ENCODE data around the gene HLX.

The HLX gene

GRCh38 chr1:220873868-220874655, 5.2 kb upstream of the HLX start:
- Histone ChIP-seq H3K36me3 (no peaks in the 10 kb centered on the region), H3K4me3 (ENCODE audit: low read depth, low read length) (no peak overlapping the region), H3K27ac (no peak overlapping the region), H3K27me3 (ENCODE audit: insufficient read depth, low read depth, severe bottlenecking) (no peaks in the 10 kb centered on the region), H3K9me3 (ENCODE audit: severe bottlenecking) (no peaks in the 10 kb centered on the region)
- DNase-seq, result peak; percentile 69
- TF ChIP-seq, protein P1, sequence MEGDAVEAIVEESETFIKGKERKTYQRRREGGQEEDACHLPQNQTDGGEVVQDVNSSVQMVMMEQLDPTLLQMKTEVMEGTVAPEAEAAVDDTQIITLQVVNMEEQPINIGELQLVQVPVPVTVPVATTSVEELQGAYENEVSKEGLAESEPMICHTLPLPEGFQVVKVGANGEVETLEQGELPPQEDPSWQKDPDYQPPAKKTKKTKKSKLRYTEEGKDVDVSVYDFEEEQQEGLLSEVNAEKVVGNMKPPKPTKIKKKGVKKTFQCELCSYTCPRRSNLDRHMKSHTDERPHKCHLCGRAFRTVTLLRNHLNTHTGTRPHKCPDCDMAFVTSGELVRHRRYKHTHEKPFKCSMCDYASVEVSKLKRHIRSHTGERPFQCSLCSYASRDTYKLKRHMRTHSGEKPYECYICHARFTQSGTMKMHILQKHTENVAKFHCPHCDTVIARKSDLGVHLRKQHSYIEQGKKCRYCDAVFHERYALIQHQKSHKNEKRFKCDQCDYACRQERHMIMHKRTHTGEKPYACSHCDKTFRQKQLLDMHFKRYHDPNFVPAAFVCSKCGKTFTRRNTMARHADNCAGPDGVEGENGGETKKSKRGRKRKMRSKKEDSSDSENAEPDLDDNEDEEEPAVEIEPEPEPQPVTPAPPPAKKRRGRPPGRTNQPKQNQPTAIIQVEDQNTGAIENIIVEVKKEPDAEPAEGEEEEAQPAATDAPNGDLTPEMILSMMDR (IDR thresholded peaks at IDR 0.05; ENCODE audit: low read depth, low read length), result peak; percentile 83

- no peak overlapping the region for H3K27ac ChIP-seq
These were observed 4.0 kb upstream of the HLX start for GRCh38 chr1:220875260-220875659.

GRCh38 chr1:220876511-220877376, 2.5 kb upstream of the HLX start:
- H3K4me3 ChIP-seq (ENCODE audit: low read depth, low read length), result no peak overlapping the region
- no peak overlapping the region for H3K27ac ChIP-seq
- H3K36me3 ChIP-seq, result peaks cover 5% of the 10 kb centered on the region; the same call in 1 of the 2 replicates
- H3K9me3 ChIP-seq (ENCODE audit: severe bottlenecking), result no peaks in the 10 kb centered on the region
- no peaks in the 10 kb centered on the region for H3K27me3 ChIP-seq (ENCODE audit: insufficient read depth, low read depth, severe bottlenecking)
- DNase-seq, result no peak
- TF ChIP-seq, protein P1 (IDR thresholded peaks at IDR 0.05; ENCODE audit: low read depth, low read length), result no peak

More at GRCh38 chr1:220875260-220875659, 4.0 kb upstream of the HLX start:
- no peak for DNase-seq
- no peaks in the 10 kb centered on the region for H3K36me3 ChIP-seq
- H3K4me3 ChIP-seq (ENCODE audit: low read depth, low read length), result no peak overlapping the region
- H3K27me3 ChIP-seq (ENCODE audit: insufficient read depth, low read depth, severe bottlenecking), result no peaks in the 10 kb centered on the region
- no peaks in the 10 kb centered on the region for H3K9me3 ChIP-seq (ENCODE audit: severe bottlenecking)
- TF ChIP-seq, protein P1 (IDR thresholded peaks at IDR 0.05; ENCODE audit: low read depth, low read length), result no peak

GRCh38 chr1:220877377-220878095, 1.7 kb upstream of the HLX start:
- DNase-seq, result no peak
- no peaks in the 10 kb centered on the region for H3K27me3 ChIP-seq (ENCODE audit: insufficient read depth, low read depth, severe bottlenecking)

More at GRCh38 chr1:220877377-220878095, 1.7 kb upstream of the HLX start:
- TF ChIP-seq, protein P1 (IDR thresholded peaks at IDR 0.05; ENCODE audit: low read depth, low read length), result no peak
- H3K9me3 ChIP-seq (ENCODE audit: severe bottlenecking), result no peaks in the 10 kb centered on the region
- H3K4me3 ChIP-seq (ENCODE audit: low read depth, low read length), result no peak overlapping the region
- peaks cover 13% of the 10 kb centered on the region for H3K36me3 ChIP-seq
- H3K27ac ChIP-seq, result no peak overlapping the region

Data from WERI-Rb-1 (cell line).